ENCODE results near the gene NCBP3. TPM values are rescaled to one million over a fixed set of nuclear protein-coding genes. Genes with fewer than 3 reads are reported as not detected.
"Not testable (repeated sequence)": the region's sequence is repeated elsewhere in the genome, so short reads cannot be mapped to it uniquely, and the experiment has no call there.

Gene NCBP3
- total RNA-seq, 4 donors from 2014 or later: 17.3 to 31.5 (median 21.3) TPM

DNA sequence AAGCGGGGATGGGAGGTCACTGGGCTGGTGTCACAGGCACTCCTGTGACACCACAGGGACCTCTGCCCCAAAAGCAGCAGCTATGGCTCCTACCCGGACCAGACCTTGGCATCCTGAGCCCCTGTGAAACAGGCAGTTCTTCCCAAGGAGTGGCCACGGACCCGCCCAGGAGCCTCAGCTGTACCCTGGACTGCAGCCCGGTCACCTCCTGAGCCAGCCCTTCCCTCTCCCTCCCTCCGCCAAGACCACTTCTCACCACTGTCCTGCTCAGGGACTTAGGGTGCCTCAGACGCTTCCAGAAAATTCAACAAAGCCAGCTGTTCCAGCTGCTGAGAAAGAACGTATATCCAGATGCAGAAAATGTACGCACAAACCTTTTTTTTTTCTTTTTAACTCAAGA is 13.9 kb upstream of the NCBP3 start:
- Histone ChIP-seq H3K9me3 (no peaks in the 10 kb centered on the region), H3K27me3 (no peaks in the 10 kb centered on the region), H3K4me1 (peaks cover 0 to 7% (median 0%) of the 10 kb centered on the region in 4 donors), H3K27ac (no peak overlapping the region), H3K4me3 (no peak overlapping the region), H3K36me3 (peaks cover 0 to 16% (median 0%) of the 10 kb centered on the region in 3 donors)
- DNase-seq (ENCODE audit: low spot score in 2 of 2): no peak
- 66 to 72% methylated on average over 8 of the region's 9 CpGs for WGBS, 2 donors
- TF ChIP-seq EP300 (IDR thresholded peaks at IDR 0.05) (no peak), POLR2A (IDR thresholded peaks at IDR 0.05) (no peak)
- TF ChIP-seq, protein P1, sequence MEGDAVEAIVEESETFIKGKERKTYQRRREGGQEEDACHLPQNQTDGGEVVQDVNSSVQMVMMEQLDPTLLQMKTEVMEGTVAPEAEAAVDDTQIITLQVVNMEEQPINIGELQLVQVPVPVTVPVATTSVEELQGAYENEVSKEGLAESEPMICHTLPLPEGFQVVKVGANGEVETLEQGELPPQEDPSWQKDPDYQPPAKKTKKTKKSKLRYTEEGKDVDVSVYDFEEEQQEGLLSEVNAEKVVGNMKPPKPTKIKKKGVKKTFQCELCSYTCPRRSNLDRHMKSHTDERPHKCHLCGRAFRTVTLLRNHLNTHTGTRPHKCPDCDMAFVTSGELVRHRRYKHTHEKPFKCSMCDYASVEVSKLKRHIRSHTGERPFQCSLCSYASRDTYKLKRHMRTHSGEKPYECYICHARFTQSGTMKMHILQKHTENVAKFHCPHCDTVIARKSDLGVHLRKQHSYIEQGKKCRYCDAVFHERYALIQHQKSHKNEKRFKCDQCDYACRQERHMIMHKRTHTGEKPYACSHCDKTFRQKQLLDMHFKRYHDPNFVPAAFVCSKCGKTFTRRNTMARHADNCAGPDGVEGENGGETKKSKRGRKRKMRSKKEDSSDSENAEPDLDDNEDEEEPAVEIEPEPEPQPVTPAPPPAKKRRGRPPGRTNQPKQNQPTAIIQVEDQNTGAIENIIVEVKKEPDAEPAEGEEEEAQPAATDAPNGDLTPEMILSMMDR (IDR thresholded peaks at IDR 0.05): no peak

DNA sequence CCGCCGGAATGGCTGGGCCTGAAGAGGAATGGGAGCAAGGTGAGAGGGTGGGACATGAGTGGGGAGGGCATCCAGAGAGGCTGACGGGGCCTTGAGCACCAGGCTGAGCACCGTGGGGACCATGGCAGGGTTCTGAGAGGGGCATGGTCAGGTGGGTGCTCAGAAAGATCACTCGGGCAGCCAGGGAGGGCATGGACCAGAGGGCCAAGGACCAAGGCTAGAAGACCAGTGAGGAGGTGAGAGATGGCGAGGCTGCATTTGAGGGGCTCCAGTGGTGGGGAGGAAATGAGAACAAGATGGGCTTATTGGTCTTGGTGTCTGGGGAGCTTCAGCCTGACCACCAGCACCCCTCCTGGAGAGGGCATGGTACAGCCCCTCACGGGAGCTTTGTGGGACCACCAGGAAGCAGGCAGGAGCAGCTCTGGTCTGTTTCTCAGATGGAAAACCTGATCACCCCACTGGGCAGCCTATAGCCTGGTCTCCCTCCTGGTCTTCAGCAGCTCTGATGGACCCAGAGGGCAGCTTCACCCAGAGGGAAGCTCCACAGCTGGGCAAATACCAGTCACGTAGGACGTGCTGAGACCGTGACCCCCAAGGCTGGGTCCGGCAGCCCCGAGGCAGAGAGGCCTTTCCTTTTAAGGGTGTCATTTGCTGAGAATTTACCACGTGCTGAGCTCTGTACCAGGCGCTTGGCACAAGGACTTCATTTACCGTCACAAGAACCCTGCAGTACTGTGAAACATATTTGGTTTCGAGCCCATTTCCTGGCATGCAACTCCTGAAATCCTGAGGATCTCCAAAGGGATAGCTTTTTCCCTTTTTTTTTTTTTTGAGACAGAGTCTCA is 11.4 kb upstream of the NCBP3 start:
- TF ChIP-seq POLR2A (IDR thresholded peaks at IDR 0.05): no peak
- no peak for TF ChIP-seq EP300 (IDR thresholded peaks at IDR 0.05)
- TF ChIP-seq, protein P1 (IDR thresholded peaks at IDR 0.05): no peak
- H3K36me3 ChIP-seq: peaks cover 0 to 16% (median 0%) of the 10 kb centered on the region in 3 donors
- 74 to 77% methylated on average over 15 to 16 of the region's 16 CpGs for WGBS, 2 donors
- H3K27ac ChIP-seq: no peak overlapping the region
- peaks cover 0 to 7% (median 0%) of the 10 kb centered on the region in 4 donors for H3K4me1 ChIP-seq
- no peak for DNase-seq (ENCODE audit: low spot score in 2 of 2)
- no peak overlapping the region for H3K4me3 ChIP-seq
- H3K27me3 ChIP-seq: no peaks in the 10 kb centered on the region
- no peaks in the 10 kb centered on the region for H3K9me3 ChIP-seq

DNA sequence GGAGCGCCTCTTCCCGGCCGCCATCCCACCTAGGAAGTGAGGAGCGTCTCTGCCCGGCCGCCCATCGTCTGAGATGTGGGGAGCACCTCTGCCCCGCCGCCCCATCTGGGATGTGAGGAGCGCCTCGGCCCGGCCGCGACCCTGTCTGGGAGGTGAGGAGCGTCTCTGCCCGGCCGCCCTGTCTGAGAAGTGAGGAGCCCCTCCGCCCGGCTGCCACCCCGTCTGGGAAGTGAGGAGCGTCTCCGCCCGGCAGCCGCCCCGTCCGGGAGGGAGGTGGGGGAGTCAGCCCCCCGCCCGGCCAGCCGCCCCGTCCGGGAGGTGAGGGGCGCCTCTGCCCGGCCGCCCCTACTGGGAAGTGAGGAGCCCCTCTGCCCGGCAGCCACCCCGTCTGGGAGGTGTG is 8.2 kb upstream of the NCBP3 start:
- DNase-seq (ENCODE audit: low spot score in 2 of 2); H3K9me3 ChIP-seq; H3K4me3 ChIP-seq; H3K27ac ChIP-seq; H3K4me1 ChIP-seq; H3K27me3 ChIP-seq; H3K36me3 ChIP-seq: not testable (repeated sequence)
- WGBS, 2 donors: 92 to 94% methylated on average over 18 to 20 of the region's 36 CpGs

DNA sequence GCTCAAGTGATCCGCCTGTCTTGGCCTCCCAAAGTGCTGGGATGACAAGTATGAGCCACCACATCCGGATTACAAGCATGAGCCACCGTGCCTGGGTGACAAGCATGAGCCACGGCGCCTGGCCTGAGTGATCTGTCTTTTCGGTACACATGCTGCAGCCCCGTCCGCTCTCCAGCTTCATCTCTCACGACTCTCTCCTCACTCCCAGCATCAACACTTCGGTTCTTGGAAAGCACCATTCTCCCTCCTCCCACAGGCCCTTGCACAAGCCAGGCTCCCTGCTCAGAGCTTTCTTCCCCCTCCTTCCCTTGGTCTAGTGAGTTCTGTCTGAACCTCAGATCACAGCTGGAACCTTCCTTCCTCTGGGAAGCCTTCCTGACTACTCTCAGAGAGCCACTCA is 6.5 kb upstream of the NCBP3 start:
- no peak for DNase-seq (ENCODE audit: low spot score in 2 of 2)
- H3K4me3 ChIP-seq: no peak overlapping the region
- H3K9me3 ChIP-seq: no peaks in the 10 kb centered on the region
- no peaks in the 10 kb centered on the region for H3K36me3 ChIP-seq
- TF ChIP-seq, protein P1 (IDR thresholded peaks at IDR 0.05): no peak
- TF ChIP-seq POLR2A (IDR thresholded peaks at IDR 0.05) (no peak), EP300 (IDR thresholded peaks at IDR 0.05) (no peak)
- H3K27ac ChIP-seq: no peak overlapping the region
- H3K27me3 ChIP-seq: peaks cover 0 to 4% of the 10 kb centered on the region in 2 donors
- WGBS, 2 donors: 83 to 88% methylated on average over 10 of the region's 10 CpGs
- no peaks in the 10 kb centered on the region for H3K4me1 ChIP-seq

DNA sequence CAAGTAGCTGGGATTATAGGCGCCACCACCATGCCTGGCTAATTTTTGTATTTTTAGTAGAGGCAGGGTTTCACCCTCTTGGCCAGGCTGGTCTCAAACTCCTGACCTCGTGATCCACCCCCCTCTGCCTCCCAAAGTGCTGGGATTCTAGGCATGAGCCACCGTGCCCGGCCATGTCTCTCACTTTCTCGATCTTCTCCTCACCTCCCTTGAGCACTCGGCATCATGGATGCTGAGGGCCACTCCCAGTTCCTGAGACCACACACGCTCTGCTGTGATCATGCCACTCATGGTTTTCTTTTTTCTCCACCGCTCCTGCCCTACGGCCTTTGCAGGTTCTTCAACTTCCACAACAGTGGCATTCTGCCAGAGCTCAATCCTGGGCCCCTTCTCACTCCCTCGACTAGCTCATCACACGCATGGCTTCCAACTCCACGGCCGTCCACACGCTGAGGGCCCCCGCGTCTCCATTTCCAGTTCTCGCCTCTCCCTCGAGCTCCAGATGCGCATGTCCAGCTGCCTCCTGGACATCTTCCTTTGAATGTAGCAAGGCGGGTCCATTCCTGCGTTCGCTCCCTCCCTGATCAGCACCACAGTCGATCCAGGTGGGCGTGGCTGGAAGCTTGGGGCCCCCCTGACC is 5.5 kb upstream of the NCBP3 start:
- peaks cover 0 to 4% of the 10 kb centered on the region in 2 donors for H3K27me3 ChIP-seq
- no peak overlapping the region for H3K27ac ChIP-seq
- no peak overlapping the region for H3K4me3 ChIP-seq
- TF ChIP-seq, protein P1 (IDR thresholded peaks at IDR 0.05): no peak
- TF ChIP-seq POLR2A (IDR thresholded peaks at IDR 0.05) (no peak), EP300 (IDR thresholded peaks at IDR 0.05) (no peak)
- WGBS, 2 donors: 75 to 76% methylated on average over 24 of the region's 24 CpGs
- no peaks in the 10 kb centered on the region for H3K9me3 ChIP-seq
- no peak for DNase-seq (ENCODE audit: low spot score in 2 of 2)
- no peaks in the 10 kb centered on the region for H3K36me3 ChIP-seq
- peaks cover 0 to 3% (median 0%) of the 10 kb centered on the region in 4 donors for H3K4me1 ChIP-seq

Data from tibial nerve (tissue), 4 donors.